ENCODE measurements around the gene AMT. TPM values are rescaled to one million over a fixed set of nuclear protein-coding genes. Genes with fewer than 3 reads are reported as not detected.

Gene AMT
- total and polyA plus RNA-seq, 2 experiments from 2014 or later: 32.8 to 35.6 TPM

- no peak overlapping the region for H3K27ac Mint-ChIP-seq
Measured at GRCh38 chr3:49424816-49425215, 2.5 kb upstream of the AMT start.

More at GRCh38 chr3:49424816-49425215, 2.5 kb upstream of the AMT start:
- Histone ChIP-seq H3K4me2 (no peak overlapping the region), H3K27me3 (ENCODE audit: insufficient read depth) (no peaks in the 10 kb centered on the region), H4K20me1 (replicated peaks; ENCODE audit: insufficient read depth) (no peaks in the 10 kb centered on the region), H3K36me3 (ENCODE audit: insufficient read depth) (no peaks in the 10 kb centered on the region), H3K4me3 (no peak overlapping the region), H2AFZ (no peak overlapping the region), H3F3A (replicated peaks; ENCODE audit: low read depth) (peaks cover 4% of the 10 kb centered on the region), H3K27ac (ENCODE audit: low read depth) (no peak overlapping the region), H3K79me2 (replicated peaks; ENCODE audit: insufficient read depth) (peaks cover 6% of the 10 kb centered on the region; the same call in 1 of the 2 replicates), H3K9me2 (ENCODE audit: insufficient read depth) (no peaks in the 10 kb centered on the region), H3K4me1 (ENCODE audit: insufficient read depth) (peaks cover 5% of the 10 kb centered on the region; the same call in 1 of the 2 replicates)
- TF ChIP-seq NANOG (IDR thresholded peaks at IDR 0.05; ENCODE audit: borderline replicate concordance) (no peak), ZNF331 (CRISPR knock-in tag; IDR thresholded peaks at IDR 0.05; ENCODE audit: low read depth) (no peak), JUNB (IDR thresholded peaks at IDR 0.05; ENCODE audit: unreplicated experiment) (no peak), STAT1 (IDR thresholded peaks at IDR 0.05; ENCODE audit: unreplicated experiment) (no peak), CTCF (conservative IDR thresholded peaks at IDR 0.05; ENCODE audit: low read depth in 2 of 2) (no peak), REST (IDR thresholded peaks at IDR 0.05; ENCODE audit: unreplicated experiment) (no peak), CREB1 (CRISPR knock-in tag; IDR thresholded peaks at IDR 0.05; ENCODE audit: low read depth) (no peak), ZNF114 (CRISPR knock-in tag; IDR thresholded peaks at IDR 0.05) (no peak), ZNF462 (CRISPR knock-in tag; IDR thresholded peaks at IDR 0.05) (no peak), EZH2phosphoT487 (IDR thresholded peaks at IDR 0.05; ENCODE audit: unreplicated experiment) (no peak), EZH2 (IDR thresholded peaks at IDR 0.05; ENCODE audit: low read depth, unreplicated experiment) (no peak), POLR2AphosphoS5 (IDR thresholded peaks at IDR 0.05; ENCODE audit: low read depth) (no peak), ETS1 (IDR thresholded peaks at IDR 0.05) (no peak)
- peaks cover 8% of the 10 kb centered on the region for H3K4me1 Mint-ChIP-seq
- no peak for ATAC-seq
- no peak overlapping the region for H3K4me3 Mint-ChIP-seq
- H3K9me3 Mint-ChIP-seq: no peaks in the 10 kb centered on the region; the same call in 2 of the 3 replicates
- DNase-seq (ENCODE audit: low spot score): no peak
- H3K36me3 Mint-ChIP-seq (ENCODE audit: low read depth): no peaks in the 10 kb centered on the region; the same call in 1 of the 3 replicates
- H3K27me3 Mint-ChIP-seq (ENCODE audit: insufficient read depth, low read depth, poor library complexity): peaks cover 18% of the 10 kb centered on the region

Measured in GM23338 (cell line).